MG63 (cell line): ENCODE data around the gene TKFC. TPM values are rescaled to one million over a fixed set of nuclear protein-coding genes. Genes with fewer than 3 reads are reported as not detected.

Experiments used
- DNase-seq: peaks from one replicate; pipeline ENCODE4 v3.0.0-alpha.2; 2020
- H3K27me3 ChIP-seq: fragments of 250-450 bp; sonication (Bioruptor Pico); 2 replicates; pipeline ENCODE4 v1.5.1; 2020; ENCODE audit warnings: mild to moderate bottlenecking, moderate library complexity
- H3K36me3 ChIP-seq: fragments of 250-450 bp; sonication (Bioruptor Pico); 2 replicates; pipeline ENCODE4 v1.5.1; 2020; ENCODE audit warnings: mild to moderate bottlenecking, moderate library complexity
- H3K4me3 ChIP-seq: fragments of 250-450 bp; sonication (Bioruptor Pico); 2 replicates; pipeline ENCODE4 v1.5.1; 2020; ENCODE audit warnings: mild to moderate bottlenecking, moderate library complexity
- H3K9me3 ChIP-seq: fragments of 250-450 bp; sonication (Bioruptor Pico); 2 replicates; pipeline ENCODE4 v1.5.1; 2020; ENCODE audit warnings: mild to moderate bottlenecking, moderate library complexity
- total RNA-seq: library from RNA; depleted of rRNA; stranded (reverse); fragments of >200 nt; shearing (Covaris generic); gene quantifications from 2 replicates; pipeline ENCODE4 v1.2.3, GENCODE V29; 2014; ENCODE audit warnings: low replicate concordance

The TKFC gene
- total RNA-seq, 1 experiment from 2014 or later = 36.0 TPM

GRCh38 chr11:61337706-61338470, 4.9 kb downstream of the TKFC start:
- H3K36me3 ChIP-seq = peaks cover 5% of the 10 kb centered on the region
- H3K27me3 ChIP-seq = no peaks in the 10 kb centered on the region
- H3K9me3 ChIP-seq = no peaks in the 10 kb centered on the region
- H3K4me3 ChIP-seq = no peak overlapping the region
- DNase-seq = no peak

DNA sequence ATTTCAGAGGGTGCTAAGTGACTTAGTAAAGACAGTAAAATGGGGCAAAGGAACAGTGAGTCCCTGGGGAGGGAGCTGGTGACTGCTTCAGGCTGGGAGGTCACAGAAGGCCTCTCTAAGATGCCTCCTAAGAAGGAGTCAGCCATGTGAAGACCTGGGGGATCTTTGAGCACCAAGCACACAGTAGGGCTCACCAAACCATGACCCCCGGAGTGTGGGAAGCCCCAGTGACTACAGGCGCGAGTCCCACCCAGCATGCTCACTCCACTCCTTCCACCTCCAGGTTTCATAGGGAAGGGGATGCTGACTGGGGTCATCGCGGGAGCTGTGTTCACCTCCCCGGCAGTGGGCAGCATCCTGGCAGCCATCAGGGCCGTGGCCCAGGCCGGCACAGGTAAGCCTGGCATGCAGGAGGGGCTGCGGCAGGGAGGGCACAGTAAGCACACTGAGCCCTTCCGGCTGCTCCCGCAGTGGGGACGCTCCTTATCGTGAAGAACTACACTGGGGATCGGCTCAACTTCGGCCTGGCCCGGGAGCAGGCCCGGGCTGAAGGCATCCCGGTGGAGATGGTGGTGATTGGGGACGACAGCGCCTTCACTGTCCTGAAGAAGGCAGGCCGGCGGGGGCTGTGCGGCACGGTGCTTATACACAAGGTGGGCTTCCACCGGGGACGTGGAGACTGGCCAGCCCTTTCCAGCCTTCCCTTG, 5.9 kb downstream of the TKFC start:
- no peaks in the 10 kb centered on the region for H3K9me3 ChIP-seq
- H3K36me3 ChIP-seq = no peaks in the 10 kb centered on the region; the same call in 1 of the 2 replicates
- no peaks in the 10 kb centered on the region for H3K27me3 ChIP-seq
- H3K4me3 ChIP-seq = no peak overlapping the region
- no peak for DNase-seq

DNA sequence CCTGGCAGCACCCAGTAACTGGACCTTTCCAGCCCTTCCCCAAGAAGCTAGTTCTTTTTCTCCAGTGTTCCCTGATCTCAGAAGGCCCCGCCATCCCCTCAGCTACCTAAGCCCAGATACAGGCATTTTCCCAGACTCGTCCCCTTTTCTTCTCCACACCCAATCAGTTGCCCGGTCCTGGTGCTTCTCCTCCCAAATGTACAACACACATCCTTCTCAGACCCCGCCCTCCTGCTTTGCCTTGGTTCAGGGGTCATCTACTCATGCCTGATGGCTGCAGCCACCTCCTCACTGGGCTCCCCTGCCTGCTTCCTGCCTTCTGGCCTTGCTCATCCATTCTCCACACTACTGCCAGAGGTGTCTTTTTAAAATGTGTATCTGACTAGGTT, 6.5 kb downstream of the TKFC start:
- H3K36me3 ChIP-seq = no peaks in the 10 kb centered on the region; the same call in 1 of the 2 replicates
- H3K4me3 ChIP-seq = no peak overlapping the region
- DNase-seq = no peak
- H3K27me3 ChIP-seq = no peaks in the 10 kb centered on the region
- H3K9me3 ChIP-seq = no peaks in the 10 kb centered on the region

GRCh38 chr11:61340979-61341378, 8.0 kb downstream of the TKFC start:
- no peaks in the 10 kb centered on the region; the same call in 1 of the 2 replicates for H3K36me3 ChIP-seq
- no peak overlapping the region for H3K4me3 ChIP-seq
- no peaks in the 10 kb centered on the region for H3K9me3 ChIP-seq
- no peak for DNase-seq
- H3K27me3 ChIP-seq = no peaks in the 10 kb centered on the region

- H3K36me3 ChIP-seq = no peaks in the 10 kb centered on the region; the same call in 1 of the 2 replicates
- DNase-seq = no peak
- H3K27me3 ChIP-seq = no peaks in the 10 kb centered on the region
Observed at GRCh38 chr11:61341706-61342105, 8.7 kb downstream of the TKFC start.

GRCh38 chr11:61342207-61342803, 9.3 kb downstream of the TKFC start:
- Histone ChIP-seq H3K9me3 (no peaks in the 10 kb centered on the region), H3K4me3 (no peak overlapping the region), H3K36me3 (no peaks in the 10 kb centered on the region; the same call in 1 of the 2 replicates), H3K27me3 (no peaks in the 10 kb centered on the region)
- DNase-seq = no peak

More at GRCh38 chr11:61341706-61342105, 8.7 kb downstream of the TKFC start:
- Histone ChIP-seq H3K4me3 (no peak overlapping the region), H3K9me3 (no peaks in the 10 kb centered on the region)

GRCh38 chr11:61343792-61344745, 11.0 kb downstream of the TKFC start:
- peaks cover 5% of the 10 kb centered on the region for H3K36me3 ChIP-seq
- H3K9me3 ChIP-seq = no peaks in the 10 kb centered on the region
- no peak overlapping the region for H3K4me3 ChIP-seq
- DNase-seq = no peak
- H3K27me3 ChIP-seq = no peaks in the 10 kb centered on the region

GRCh38 chr11:61345170-61345610, 12.2 kb downstream of the TKFC start:
- no peaks in the 10 kb centered on the region for H3K9me3 ChIP-seq
- no peak for DNase-seq
- H3K36me3 ChIP-seq = peaks cover 5% of the 10 kb centered on the region
- no peaks in the 10 kb centered on the region for H3K27me3 ChIP-seq
- no peak overlapping the region for H3K4me3 ChIP-seq

- Histone ChIP-seq H3K36me3 (peaks cover 11% of the 10 kb centered on the region), H3K4me3 (no peak overlapping the region), H3K9me3 (no peaks in the 10 kb centered on the region), H3K27me3 (no peaks in the 10 kb centered on the region)
- DNase-seq = no peak
Observed at GRCh38 chr11:61345954-61346843, 13.2 kb downstream of the TKFC start.

- no peak for DNase-seq
- no peaks in the 10 kb centered on the region for H3K27me3 ChIP-seq
- H3K4me3 ChIP-seq = no peak overlapping the region
- no peaks in the 10 kb centered on the region for H3K9me3 ChIP-seq
- H3K36me3 ChIP-seq = peaks cover 20% of the 10 kb centered on the region
Observed at GRCh38 chr11:61347916-61348461, 15.0 kb downstream of the TKFC start.

- peaks cover 20% of the 10 kb centered on the region for H3K36me3 ChIP-seq
Observed at GRCh38 chr11:61349189-61349751, 16.2 kb downstream of the TKFC start.

DNA sequence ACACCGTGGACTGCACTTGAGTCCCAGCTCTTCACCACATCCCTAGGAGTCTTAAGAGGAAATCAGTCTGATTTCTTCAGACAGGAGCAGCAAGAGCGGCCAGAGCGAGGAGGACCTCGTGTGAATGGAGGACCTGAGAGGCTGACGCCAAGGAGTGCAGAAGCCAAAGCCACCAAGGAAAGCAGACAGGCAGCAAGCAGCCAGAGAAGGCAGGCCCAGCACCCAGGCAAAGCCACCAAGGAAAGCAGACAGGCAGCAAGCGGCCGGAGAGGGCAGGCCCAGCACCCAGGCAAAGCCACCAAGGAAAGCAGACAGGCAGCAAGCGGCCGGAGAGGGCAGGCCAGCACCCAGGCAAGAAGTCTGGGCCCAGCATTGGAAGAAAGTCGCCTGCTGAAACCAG, 16.9 kb downstream of the TKFC start:
- DNase-seq = no peak
- H3K36me3 ChIP-seq = peaks cover 20% of the 10 kb centered on the region
- H3K4me3 ChIP-seq = no peak overlapping the region
- H3K27me3 ChIP-seq = no peaks in the 10 kb centered on the region
- no peaks in the 10 kb centered on the region for H3K9me3 ChIP-seq

More at GRCh38 chr11:61349189-61349751, 16.2 kb downstream of the TKFC start:
- DNase-seq = peak; percentile 54
- Histone ChIP-seq H3K27me3 (no peaks in the 10 kb centered on the region), H3K9me3 (no peaks in the 10 kb centered on the region), H3K4me3 (no peak overlapping the region)

GRCh38 chr11:61350336-61350735, 17.3 kb downstream of the TKFC start:
- no peaks in the 10 kb centered on the region for H3K27me3 ChIP-seq
- DNase-seq = no peak
- H3K9me3 ChIP-seq = no peaks in the 10 kb centered on the region
- no peak overlapping the region for H3K4me3 ChIP-seq
- peaks cover 20% of the 10 kb centered on the region for H3K36me3 ChIP-seq

DNA sequence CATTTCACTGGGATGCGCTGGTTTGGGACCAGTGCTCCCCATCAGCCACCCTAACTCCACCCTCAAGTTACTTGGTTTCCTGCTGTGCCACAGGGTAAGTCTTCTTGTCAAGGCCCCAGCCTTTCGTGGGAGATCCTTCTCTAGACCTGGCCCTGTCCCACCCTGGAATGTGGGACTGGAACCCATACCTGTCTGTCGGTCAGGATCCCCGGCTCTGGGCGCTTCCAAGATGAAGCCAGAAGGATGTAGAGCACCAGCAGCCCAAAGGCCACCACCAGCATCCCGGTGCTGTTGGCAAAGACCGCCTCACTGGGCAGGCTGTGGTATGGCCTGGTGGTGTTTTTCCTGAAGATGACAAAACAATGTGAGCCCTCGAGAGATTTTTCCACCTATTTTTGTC, 17.8 kb downstream of the TKFC start:
- no peaks in the 10 kb centered on the region for H3K9me3 ChIP-seq
- no peak overlapping the region for H3K4me3 ChIP-seq
- no peaks in the 10 kb centered on the region for H3K27me3 ChIP-seq
- no peak for DNase-seq
- peaks cover 20% of the 10 kb centered on the region for H3K36me3 ChIP-seq

GRCh38 chr11:61352038-61352437, 19.0 kb downstream of the TKFC start:
- no peak for DNase-seq
- no peaks in the 10 kb centered on the region for H3K9me3 ChIP-seq
- H3K4me3 ChIP-seq = no peak overlapping the region
- H3K36me3 ChIP-seq = peaks cover 20% of the 10 kb centered on the region
- no peaks in the 10 kb centered on the region for H3K27me3 ChIP-seq
